Activated CD8-positive, alpha-beta memory T cell treated with anti-CD3 and anti-CD28 coated beads, Interleukin-2, amount 10 ng/mL, durations not matched to agents 7 days and 5 days (primary cell): ENCODE measurements around the gene SLC39A11. TPM values are rescaled to one million over a fixed set of nuclear protein-coding genes. Genes with fewer than 3 reads are reported as not detected.
"Not testable (repeated sequence)": the region's sequence is repeated elsewhere in the genome, so short reads cannot be mapped to it uniquely, and the experiment has no call there.

Experiments used
- ATAC-seq: fragments of 150-1000 bp; cut with Tn5 transposase; one replicate; pipeline ENCODE4 v1.10.0; 2021; ENCODE audit warnings: moderate library complexity
- CTCF ChIA-PET: fragments of 350-600 bp; sonication (Branson Sonifier 250); formaldehyde crosslinking; loops from one replicate; lab custom pipeline; 2021; ENCODE audit warnings: antibody characterized with exemption; lab: Charles Lee
- DNase-seq: peaks from one replicate; pipeline ENCODE4 v3.0.0-alpha.2; 2020
- H3K27ac Mint-ChIP-seq: one replicate; pipeline ENCODE4 v1.8.0; 2021; ENCODE audit warnings: mild to moderate bottlenecking, mixed read lengths
- H3K27me3 Mint-ChIP-seq: one replicate; pipeline ENCODE4 v1.8.0; 2021; ENCODE audit warnings: mixed read lengths
- H3K36me3 Mint-ChIP-seq: one replicate; pipeline ENCODE4 v1.8.0; 2021; ENCODE audit warnings: mild to moderate bottlenecking, mixed read lengths
- H3K4me1 Mint-ChIP-seq: one replicate; pipeline ENCODE4 v1.8.0; 2021; ENCODE audit warnings: mixed read lengths
- H3K4me3 Mint-ChIP-seq: one replicate; pipeline ENCODE4 v1.8.0; 2021; ENCODE audit warnings: mild to moderate bottlenecking, moderate library complexity, mixed read lengths
- H3K9me3 Mint-ChIP-seq: one replicate; pipeline ENCODE4 v1.8.0; 2022; ENCODE audit warnings: low read depth, mixed read lengths
- total RNA-seq, 2 experiments: library from RNA; stranded (reverse); gene quantifications; one replicate each; pipeline ENCODE4 v1.2.3, GENCODE V29; 2021

Gene SLC39A11
- total RNA-seq, 2 experiments from 2014 or later = 16.8 to 25.5 TPM

DNA sequence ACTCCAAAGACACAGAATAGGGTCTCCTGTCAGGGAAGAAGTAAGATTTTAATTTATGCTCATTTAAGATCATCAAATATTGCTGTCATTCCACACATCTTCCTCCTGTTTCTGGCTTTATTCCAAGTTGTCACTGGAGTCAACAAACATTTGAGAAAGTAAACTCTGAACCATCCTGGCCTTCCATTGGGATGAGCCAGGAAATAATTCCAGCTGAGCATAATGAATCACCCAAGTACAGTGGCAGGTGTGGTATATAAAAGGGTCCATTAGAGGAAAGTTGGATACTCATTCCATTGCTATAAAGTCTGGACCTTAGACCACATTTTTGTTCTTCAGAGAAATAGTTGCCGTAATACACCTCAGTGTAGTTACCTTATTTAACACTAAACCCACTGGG lies 246.1 kb downstream of the SLC39A11 start:
- CTCF ChIA-PET = no interaction called here
- no peaks in the 10 kb centered on the region for H3K9me3 Mint-ChIP-seq
- no peaks in the 10 kb centered on the region for H3K27me3 Mint-ChIP-seq
- DNase-seq = no peak
- no peak overlapping the region for H3K27ac Mint-ChIP-seq
- no peaks in the 10 kb centered on the region for H3K4me1 Mint-ChIP-seq
- no peak overlapping the region for H3K4me3 Mint-ChIP-seq
- no peak for ATAC-seq
- H3K36me3 Mint-ChIP-seq = no peaks in the 10 kb centered on the region

DNA sequence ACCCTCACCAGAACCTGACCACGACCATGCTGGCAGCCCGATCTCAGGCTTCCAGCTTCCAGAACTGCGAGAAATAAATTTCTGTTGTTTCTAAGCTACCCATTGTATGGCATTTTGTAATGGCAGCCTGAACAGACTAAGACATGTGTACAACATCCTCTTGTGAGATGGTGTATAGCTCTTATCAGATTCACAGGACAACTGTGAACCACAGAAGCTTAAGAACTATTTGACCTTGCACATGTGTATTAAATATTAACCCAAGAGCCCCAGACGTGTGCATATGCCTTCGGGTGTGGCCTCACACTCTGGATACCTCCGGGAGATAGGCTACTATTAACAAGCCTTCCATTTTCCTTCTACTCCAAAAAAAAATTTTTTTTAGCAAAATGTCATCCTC lies 248.9 kb downstream of the SLC39A11 start:
- no peaks in the 10 kb centered on the region for H3K27me3 Mint-ChIP-seq
- ATAC-seq (no peak), DNase-seq (no peak)
- CTCF ChIA-PET = no interaction called here
- no peaks in the 10 kb centered on the region for H3K4me1 Mint-ChIP-seq
- H3K36me3 Mint-ChIP-seq = peaks cover 2% of the 10 kb centered on the region
- no peak overlapping the region for H3K4me3 Mint-ChIP-seq
- H3K27ac Mint-ChIP-seq = no peak overlapping the region
- H3K9me3 Mint-ChIP-seq = no peaks in the 10 kb centered on the region

DNA sequence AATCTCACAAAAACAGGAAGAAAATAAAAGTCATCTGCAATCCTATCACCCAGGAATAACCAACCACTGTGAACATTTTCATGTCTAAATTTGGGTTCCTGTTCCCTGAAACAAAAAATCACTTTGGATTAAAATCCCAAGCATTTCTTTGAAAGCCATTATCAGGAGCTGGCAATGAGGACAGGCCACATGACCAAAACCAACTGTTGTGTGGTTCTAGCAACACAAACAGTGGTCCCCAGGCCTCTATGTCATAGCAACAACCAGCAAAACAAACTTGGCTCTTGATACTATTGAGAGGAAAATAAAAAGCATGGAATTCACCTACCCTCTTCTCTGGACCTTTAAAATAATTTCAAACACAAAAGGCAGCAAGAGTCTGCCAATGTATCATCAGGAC lies 252.5 kb downstream of the SLC39A11 start:
- Mint-ChIP-seq H3K27ac (no peak overlapping the region), H3K27me3 (no peaks in the 10 kb centered on the region), H3K4me1 (no peaks in the 10 kb centered on the region), H3K4me3 (no peak overlapping the region), H3K36me3 (peaks cover 2% of the 10 kb centered on the region), H3K9me3 (no peaks in the 10 kb centered on the region)
- CTCF ChIA-PET = no interaction called here
- DNase-seq (no peak), ATAC-seq (no peak)

DNA sequence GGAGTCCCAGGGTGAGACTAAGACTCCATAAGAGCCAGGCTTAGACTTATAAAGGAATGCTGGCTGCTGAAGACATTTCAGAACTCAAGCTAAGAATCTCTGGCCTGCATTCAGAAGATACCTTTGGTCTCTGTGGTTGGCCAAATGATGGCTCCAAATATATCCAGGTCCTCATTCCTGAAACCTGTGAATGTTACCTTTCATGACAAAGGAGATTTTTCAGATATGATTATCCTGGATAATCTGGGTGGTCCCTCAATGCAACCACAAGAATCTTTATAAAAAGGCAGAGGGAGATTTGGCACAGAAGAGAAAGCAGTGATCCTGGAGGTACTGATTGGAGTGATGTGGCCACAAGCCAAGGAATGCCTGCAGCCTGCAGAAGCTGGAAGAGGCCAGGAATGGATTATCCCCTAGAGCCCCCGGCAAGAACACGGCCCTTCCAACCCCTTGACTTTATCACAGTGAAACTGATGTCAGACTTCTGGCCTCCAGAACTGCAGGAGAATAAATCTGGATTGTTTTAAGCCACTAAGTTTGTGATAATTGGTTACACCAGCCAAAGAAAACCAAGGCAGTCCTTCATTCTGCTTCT lies 253.3 kb downstream of the SLC39A11 start:
- CTCF ChIA-PET = no interaction called here
- Mint-ChIP-seq H3K4me3 (no peak overlapping the region), H3K36me3 (peaks cover 2% of the 10 kb centered on the region)

DNA sequence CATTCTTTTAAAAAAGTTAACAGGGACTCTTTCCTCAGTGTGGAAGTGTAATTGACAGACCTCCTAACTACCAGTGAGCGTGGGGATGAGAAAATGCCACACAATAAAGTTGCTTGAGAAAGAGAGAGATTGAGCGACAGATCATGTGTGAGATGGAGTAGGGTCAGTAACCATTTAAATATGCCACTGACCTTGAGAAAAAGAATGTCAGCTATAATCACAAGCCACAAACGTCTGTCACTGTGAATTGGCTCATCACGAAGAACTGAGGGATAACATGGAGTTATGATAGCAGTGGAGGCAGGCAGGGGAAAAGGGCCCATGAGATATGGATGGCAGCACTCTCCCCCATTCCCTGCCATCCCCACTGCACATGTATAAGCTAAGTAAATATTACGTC lies 253.9 kb downstream of the SLC39A11 start:
- no peak overlapping the region for H3K27ac Mint-ChIP-seq

More for the DNA sequence above, 253.3 kb downstream of the SLC39A11 start:
- ATAC-seq (no peak), DNase-seq (no peak)
- Mint-ChIP-seq H3K9me3 (no peaks in the 10 kb centered on the region), H3K27me3 (no peaks in the 10 kb centered on the region), H3K4me1 (no peaks in the 10 kb centered on the region), H3K27ac (no peak overlapping the region)

DNA sequence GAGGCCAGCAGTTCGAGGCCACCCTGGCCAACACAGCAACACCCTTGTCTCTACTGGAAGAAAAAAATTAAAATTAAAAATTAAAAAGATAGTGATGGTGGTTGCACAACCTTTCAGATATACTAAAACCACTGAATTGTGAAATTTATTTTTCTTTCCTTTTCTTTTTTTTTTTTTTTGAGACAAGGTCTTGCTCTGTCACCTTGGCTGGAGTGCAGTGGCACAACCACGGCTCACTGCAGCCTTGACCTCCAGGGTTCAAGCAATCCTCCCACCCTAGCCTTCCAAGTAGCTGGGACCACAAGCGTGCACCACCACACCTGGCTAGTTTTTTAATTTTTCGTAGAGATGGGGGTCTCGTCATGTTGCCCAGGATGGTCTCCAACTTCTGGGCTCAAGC lies 254.4 kb downstream of the SLC39A11 start:
- Mint-ChIP-seq H3K4me1 (no peaks in the 10 kb centered on the region), H3K36me3 (peaks cover 2% of the 10 kb centered on the region), H3K9me3 (no peaks in the 10 kb centered on the region), H3K4me3 (no peak overlapping the region), H3K27ac (no peak overlapping the region), H3K27me3 (no peaks in the 10 kb centered on the region)
- no peak for ATAC-seq
- CTCF ChIA-PET = no interaction called here
- no peak for DNase-seq

More for the DNA sequence above, 253.9 kb downstream of the SLC39A11 start:
- no peaks in the 10 kb centered on the region for H3K9me3 Mint-ChIP-seq
- ATAC-seq (no peak), DNase-seq (no peak)
- no peak overlapping the region for H3K4me3 Mint-ChIP-seq
- H3K27me3 Mint-ChIP-seq = no peaks in the 10 kb centered on the region
- H3K36me3 Mint-ChIP-seq = peaks cover 2% of the 10 kb centered on the region
- CTCF ChIA-PET = no interaction called here
- no peaks in the 10 kb centered on the region for H3K4me1 Mint-ChIP-seq

DNA sequence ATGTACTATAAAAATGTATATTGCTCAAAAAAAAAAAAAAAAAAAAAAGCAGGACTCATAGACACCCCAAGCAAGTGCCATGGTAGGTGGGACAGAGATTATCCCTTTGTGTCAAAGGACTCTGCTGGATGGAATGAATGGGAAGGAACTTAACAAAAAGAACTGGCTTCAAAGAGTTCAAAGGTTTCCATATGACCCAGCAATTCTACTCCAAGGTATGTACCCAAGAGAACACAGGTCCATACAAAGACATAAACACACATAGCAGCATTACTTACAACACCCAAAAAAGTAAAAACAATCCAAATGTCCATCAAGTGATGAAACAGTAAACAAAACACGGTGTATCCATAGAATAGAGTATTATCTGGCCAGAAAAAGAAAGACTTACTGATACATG lies 255.2 kb downstream of the SLC39A11 start:
- peaks cover 2% of the 10 kb centered on the region for H3K36me3 Mint-ChIP-seq
- H3K9me3 Mint-ChIP-seq = no peaks in the 10 kb centered on the region
- DNase-seq (no peak), ATAC-seq (no peak)
- no peaks in the 10 kb centered on the region for H3K27me3 Mint-ChIP-seq
- CTCF ChIA-PET = no interaction called here
- no peaks in the 10 kb centered on the region for H3K4me1 Mint-ChIP-seq
- H3K27ac Mint-ChIP-seq = no peak overlapping the region
- no peak overlapping the region for H3K4me3 Mint-ChIP-seq

DNA sequence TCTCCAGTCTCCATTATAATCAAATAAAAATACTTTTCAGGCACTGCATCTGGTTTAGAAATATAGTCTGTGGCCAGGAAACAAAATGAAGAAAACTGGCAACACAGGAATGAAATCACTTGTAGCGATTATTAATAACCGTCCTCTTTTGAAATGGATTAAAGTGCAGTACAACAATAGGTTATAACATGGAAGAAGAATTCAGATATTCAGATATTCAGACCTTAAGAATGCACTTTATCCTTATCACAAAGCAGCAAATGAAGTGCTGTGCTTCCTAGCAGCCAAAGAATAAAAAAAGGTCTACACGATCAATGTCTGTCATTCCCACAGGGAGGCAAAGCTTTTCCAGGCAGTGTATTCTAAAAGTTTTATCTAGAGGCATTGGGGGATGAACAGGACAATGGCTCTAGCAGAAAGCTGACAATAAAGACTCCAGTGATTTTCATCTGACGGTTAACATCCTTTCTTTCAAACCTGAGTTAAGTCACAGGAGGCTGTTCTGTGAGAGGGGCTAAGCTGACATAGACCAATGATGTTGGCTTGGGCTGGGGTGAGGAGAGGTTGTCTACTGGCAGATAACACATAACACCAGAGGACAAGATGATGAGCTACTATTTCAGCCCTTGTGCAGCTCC lies 259.2 kb downstream of the SLC39A11 start:
- Mint-ChIP-seq H3K27me3 (no peaks in the 10 kb centered on the region), H3K27ac (no peak overlapping the region), H3K9me3 (no peaks in the 10 kb centered on the region), H3K36me3 (peaks cover 2% of the 10 kb centered on the region), H3K4me3 (no peak overlapping the region), H3K4me1 (no peaks in the 10 kb centered on the region)
- DNase-seq (no peak), ATAC-seq (no peak)
- CTCF ChIA-PET = no interaction called here

DNA sequence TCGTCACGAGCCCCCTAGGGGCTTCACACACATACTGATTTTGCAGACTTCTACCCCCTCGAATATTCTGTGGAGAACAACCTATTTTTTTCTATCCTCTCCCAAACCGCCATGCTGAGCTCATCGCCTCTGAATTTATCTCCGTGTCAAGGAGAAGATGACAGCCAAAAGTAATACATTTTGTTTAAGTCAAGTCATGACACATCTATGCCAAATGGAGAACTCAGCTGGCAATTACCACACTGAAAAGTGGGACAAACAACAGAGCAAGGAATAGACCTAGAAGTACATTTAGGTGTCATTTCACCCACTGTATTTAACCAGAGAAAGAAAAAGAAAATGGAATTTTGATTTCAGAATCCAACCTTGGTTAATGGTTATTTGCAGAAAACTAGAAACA lies 260.2 kb downstream of the SLC39A11 start:
- CTCF ChIA-PET = no interaction called here
- Mint-ChIP-seq H3K4me3 (no peak overlapping the region), H3K4me1 (no peaks in the 10 kb centered on the region), H3K27me3 (no peaks in the 10 kb centered on the region), H3K36me3 (peaks cover 2% of the 10 kb centered on the region), H3K27ac (no peak overlapping the region), H3K9me3 (no peaks in the 10 kb centered on the region)
- ATAC-seq (no peak), DNase-seq (no peak)

DNA sequence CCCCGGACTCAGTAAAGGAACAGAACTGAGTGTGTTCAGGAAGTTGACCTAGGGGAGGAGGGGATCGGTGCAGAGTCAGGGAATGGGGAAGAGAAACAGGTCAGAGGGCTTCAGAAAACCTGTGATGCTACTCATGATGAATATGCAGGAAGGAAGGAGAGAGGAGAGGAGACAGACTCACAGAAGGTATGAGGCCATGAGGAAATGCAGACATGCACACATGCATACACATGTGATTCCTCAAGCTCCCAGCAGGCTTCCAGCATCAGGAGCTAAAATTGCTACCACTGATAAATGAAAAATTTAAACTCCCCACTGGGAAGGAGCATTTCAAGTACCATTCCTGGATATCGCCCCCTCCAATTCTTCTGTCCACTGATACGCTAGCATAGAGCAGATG lies 262.6 kb downstream of the SLC39A11 start:
- H3K4me1 Mint-ChIP-seq = no peaks in the 10 kb centered on the region
- H3K36me3 Mint-ChIP-seq = peaks cover 20% of the 10 kb centered on the region
- peaks cover 16% of the 10 kb centered on the region for H3K9me3 Mint-ChIP-seq
- no peak for ATAC-seq
- H3K27ac Mint-ChIP-seq = no peak overlapping the region
- CTCF ChIA-PET = no interaction called here
- H3K27me3 Mint-ChIP-seq = no peaks in the 10 kb centered on the region
- H3K4me3 Mint-ChIP-seq = no peak overlapping the region
- no peak for DNase-seq

DNA sequence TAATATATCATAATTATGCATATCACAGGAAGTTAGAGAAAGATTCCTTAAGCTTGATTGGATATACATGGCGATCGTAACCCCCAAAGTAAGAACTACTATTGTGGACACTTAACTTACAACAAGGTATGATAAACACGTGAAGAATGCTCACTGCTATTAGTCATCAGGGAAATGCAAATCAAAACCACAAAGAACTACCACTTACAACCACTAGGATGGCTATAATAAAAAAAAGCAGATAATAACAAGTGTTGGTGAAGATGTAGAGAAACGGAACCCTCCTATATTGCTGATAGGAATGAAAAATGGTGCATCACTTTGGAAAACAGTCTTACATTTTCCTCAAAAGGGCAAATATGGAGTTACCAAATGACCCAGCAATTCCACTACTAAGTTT lies 265.9 kb downstream of the SLC39A11 start:
- H3K9me3 Mint-ChIP-seq = peaks cover 26% of the 10 kb centered on the region
- H3K4me3 Mint-ChIP-seq = no peak overlapping the region
- peaks cover 34% of the 10 kb centered on the region for H3K36me3 Mint-ChIP-seq
- CTCF ChIA-PET = no interaction called here
- no peaks in the 10 kb centered on the region for H3K27me3 Mint-ChIP-seq
- DNase-seq = no peak
- H3K4me1 Mint-ChIP-seq = peaks cover 16% of the 10 kb centered on the region
- no peak for ATAC-seq
- no peak overlapping the region for H3K27ac Mint-ChIP-seq

DNA sequence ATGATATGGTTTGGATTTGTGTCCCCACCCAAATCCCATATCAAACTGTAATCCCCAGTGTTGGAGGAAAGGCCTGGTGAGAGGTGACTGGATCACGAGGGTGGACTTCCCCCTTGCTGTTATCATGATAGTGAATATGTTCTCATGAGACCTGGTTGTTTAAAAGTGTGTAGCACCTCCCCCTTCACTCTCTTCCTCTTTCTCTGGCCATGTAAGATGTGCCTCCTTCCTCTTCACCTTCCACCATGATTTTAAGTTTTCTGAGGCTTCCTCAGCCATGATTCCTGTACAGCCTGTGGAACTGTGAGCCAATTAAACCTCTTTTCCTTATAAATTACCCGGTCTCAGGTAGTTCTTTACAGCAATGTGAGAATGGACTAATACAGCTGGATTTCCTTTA lies 266.4 kb downstream of the SLC39A11 start:
- peaks cover 26% of the 10 kb centered on the region for H3K9me3 Mint-ChIP-seq
- ATAC-seq, CTCF ChIA-PET, H3K27ac Mint-ChIP-seq, H3K4me3 Mint-ChIP-seq, DNase-seq, H3K27me3 Mint-ChIP-seq: not testable (repeated sequence)
- H3K4me1 Mint-ChIP-seq = peaks cover 16% of the 10 kb centered on the region
- peaks cover 34% of the 10 kb centered on the region for H3K36me3 Mint-ChIP-seq

DNA sequence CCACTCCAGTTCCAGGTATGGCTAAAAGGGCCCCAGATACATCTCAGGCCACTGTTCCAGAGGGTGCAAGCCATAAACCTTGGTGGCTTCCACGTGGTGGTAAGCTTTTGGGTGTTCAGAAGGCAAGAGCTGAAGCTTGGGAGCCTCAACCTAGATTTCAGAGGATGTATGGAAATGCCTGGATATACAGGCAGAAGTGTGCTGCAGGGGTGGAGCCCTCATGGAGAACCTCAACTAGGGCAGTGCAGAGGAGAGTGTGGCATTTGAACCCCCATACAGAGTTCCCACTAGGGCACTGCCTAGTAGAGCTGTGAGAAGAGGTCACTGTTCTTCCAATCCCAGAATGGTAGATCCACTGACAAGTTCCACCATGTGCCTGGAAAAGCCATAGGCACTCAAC lies 267.3 kb downstream of the SLC39A11 start:
- H3K36me3 Mint-ChIP-seq = peaks cover 34% of the 10 kb centered on the region
- ATAC-seq = no peak
- no peak overlapping the region for H3K27ac Mint-ChIP-seq
- CTCF ChIA-PET = no interaction called here
- H3K9me3 Mint-ChIP-seq = peaks cover 26% of the 10 kb centered on the region
- H3K4me1 Mint-ChIP-seq = peaks cover 16% of the 10 kb centered on the region
- no peak for DNase-seq
- no peaks in the 10 kb centered on the region for H3K27me3 Mint-ChIP-seq
- H3K4me3 Mint-ChIP-seq = no peak overlapping the region

DNA sequence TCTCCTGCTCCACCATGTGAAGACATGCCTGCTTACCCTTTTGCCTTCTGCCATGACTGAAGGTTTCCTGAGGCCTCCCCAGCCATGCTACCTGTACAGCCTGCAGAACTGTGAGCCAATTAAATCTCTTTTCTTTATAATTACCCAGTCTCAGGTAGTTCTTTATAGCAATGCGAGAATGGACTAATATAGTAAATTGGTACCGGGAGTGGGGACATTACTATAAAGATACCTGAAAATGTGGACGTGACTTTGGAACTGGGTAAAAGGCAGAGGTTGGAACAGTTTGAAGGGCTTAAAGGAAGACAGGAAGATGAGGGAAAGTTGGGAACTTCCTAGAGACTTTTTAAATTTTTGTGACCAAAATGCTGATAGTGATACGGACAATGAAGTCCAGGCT lies 268.2 kb downstream of the SLC39A11 start:
- ATAC-seq = not testable (repeated sequence)
- peaks cover 32% of the 10 kb centered on the region for H3K36me3 Mint-ChIP-seq
- H3K4me1 Mint-ChIP-seq = peaks cover 16% of the 10 kb centered on the region

More for the DNA sequence above, 268.2 kb downstream of the SLC39A11 start:
- H3K27me3 Mint-ChIP-seq, H3K4me3 Mint-ChIP-seq, CTCF ChIA-PET, DNase-seq, H3K27ac Mint-ChIP-seq: not testable (repeated sequence)
- H3K9me3 Mint-ChIP-seq = peaks cover 26% of the 10 kb centered on the region
